NCI-H510A treated with DMSO at 0.1 percent for 48 hours (cell line): Measurements from ENCODE around the gene TSHZ2.
A peak's percentile ranks its signal among the peaks of the same experiment; 100 is the strongest.

Experiments used
- DNase-seq: peaks from one replicate; lab custom pipeline; 2025; lab: John Stamatoyannopoulos, UW

TSHZ2 gene

DNA sequence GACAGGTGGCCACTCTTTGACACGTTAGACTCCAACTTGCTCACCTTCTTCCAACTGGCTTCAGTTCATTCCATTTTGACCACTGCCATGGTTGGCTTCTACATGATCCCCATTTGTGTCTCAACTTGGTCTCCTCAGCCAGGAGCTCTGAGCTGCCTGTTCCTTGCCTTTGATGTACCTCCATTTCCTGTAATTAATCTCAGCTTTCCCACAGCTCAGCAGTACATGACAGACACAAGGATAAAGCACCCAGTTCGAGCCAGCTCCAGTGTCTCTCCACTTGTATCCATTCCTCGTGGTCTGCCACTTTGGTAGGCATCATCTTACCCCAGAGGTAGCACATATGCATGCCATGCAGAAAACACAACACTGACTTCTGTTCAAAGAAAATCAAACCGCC, 161.0 kb downstream of the TSHZ2 start:
- DNase-seq = peak; percentile 33

DNA sequence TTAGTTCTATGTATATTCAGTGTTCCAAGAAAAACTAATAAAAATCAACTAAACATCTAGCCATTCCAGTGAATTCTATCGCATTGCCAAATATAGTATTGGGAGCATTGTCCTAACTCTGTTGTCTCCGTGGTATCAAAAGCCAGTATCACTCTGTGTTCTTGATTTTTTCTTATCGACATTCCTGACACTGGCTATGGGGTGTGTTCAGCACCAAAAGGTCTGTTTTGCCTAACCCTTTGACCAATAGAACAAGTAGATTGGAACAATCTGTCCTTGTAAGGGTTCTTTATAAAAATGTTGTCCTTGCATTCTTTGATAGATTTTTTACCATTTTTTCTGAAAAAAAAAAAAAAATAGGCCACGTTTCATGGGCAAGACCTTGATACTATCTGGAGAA, 161.5 kb downstream of the TSHZ2 start:
- no peak for DNase-seq

DNA sequence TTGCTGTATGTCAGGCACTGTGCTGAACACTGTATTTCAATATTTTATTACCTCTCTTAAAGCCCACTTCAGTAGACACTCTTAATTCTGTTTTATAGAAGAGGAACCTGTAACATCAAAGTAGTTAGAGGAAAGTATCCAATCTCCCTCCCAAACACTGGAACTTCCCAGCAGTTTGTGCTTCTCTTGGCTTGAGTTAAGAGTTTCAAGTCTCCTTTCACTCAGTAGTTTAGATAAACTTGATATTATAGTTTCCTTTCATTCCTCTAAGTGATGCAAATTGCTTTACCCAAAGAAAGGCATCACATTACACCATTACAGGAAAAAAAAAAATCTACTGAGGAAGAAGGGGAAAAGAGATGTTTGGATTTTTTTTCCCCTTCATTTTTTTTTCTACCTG, 164.3 kb downstream of the TSHZ2 start:
- no peak for DNase-seq

DNA sequence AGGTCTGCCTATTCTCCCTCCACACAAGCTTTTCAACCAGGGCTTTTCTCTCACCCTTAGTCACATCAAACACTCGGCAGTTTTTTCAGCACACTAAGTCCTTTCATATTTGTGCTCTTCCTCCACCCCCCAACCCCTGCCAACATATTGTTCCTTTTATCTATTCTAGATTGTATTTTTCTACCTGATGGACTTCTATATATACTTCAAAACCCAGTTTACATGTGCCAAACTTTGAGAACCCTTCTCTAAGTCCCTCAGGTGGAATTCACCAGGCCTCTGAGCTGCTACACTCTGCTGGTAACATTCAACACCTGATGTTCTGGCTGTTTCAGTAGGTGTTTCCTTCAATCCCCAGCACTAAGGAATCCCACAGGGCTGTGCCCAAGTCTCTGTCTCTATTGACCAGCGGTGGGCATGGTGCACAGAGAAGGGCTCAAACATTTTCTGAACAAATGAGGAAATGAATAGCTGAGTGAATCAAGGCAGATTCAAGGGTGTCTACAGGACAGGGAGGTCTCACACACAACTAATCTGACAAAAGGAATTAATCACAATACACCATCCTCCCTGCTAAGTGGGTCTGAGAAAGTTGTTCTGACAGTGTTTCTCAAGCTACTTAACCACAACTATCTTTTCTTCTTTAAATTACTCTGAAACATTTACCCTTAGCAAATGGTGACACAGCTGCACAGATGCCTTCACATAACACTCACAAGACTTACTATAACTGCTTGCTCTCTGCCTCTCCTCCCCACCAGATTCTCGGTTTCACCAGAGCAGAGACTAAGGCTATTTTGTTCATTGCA, 166.5 kb downstream of the TSHZ2 start:
- no peak for DNase-seq

DNA sequence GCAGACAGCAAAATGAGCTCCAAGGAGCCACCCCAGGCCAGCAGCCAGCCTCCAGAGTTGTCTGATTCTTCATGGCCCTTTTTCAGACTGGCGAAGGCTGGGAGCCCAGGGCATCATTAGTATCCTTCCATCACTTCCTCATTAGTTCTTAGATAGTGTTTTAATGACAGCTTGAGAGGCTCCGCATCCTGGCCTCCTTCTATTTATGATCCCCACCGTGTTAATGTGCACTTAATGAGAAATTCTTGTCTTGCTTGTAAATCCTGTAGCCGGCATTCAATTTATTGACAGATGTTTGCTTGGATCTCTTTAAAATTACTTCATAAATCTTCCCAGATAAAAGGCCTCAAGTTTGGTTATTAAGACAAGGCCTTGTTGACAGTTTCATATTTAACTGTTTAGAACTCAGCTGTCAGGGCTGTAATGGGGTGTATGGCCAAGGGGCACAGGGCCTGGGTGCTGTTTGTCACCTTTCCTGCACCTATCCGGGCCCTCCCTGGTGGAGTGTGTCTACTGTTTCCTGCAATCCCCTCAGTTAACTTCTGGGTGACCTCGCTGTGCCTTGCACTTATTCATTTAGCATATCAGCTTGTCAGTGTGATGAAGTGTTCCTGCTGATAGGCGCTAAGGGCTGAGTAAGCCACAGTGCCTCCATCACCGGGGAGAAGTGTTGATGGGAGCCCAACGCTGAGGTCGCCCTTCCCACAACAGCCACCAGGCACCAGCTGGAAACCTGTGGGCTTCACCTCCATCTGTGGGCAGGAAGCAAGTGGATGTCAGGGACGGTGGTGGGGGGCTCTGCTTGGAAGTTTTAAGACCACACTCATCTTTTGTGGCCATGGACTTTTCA, 169.3 kb downstream of the TSHZ2 start:
- no peak for DNase-seq

DNA sequence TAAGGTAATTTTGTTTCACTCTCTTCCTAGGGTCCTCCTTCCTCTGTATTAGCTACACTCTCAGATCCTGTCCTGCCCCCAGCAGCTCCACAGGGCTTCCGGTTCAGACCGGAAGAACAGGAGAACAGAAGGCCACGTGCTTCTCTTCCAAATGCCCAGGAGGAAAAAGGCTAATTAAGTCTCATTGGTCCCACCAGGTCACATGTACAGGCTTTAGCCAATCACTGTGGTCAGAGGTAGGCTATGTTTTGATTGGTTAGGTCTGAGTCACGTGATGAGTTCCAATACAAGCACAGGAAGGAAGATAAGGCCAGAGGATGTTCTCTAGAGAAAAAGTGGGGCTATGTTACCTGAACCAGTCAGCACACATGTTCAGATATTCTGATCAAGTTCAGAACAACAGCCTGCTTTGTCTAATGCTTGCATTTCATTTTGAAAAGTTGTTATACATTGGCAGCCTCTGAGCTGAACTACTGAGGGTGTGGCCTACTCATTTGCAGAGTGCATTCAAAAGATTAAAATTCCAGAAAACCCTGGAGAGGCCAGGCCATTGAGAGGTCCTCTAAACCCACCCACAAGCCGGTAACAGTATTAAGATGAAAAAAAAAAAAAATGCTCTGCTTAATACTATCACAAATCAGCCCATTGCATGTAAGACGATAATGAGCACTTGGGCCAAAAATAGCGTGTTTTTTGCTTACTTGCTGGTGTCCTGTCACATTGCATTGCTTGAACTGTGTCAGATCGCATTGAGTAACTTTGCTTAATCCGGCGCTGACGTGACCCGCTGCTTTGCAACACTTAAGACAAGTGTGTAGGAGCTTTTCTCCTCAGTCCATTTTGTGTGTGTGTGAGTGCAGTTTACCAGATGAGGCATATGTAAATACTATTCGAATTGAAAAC, 170.3 kb downstream of the TSHZ2 start:
- no peak for DNase-seq

DNA sequence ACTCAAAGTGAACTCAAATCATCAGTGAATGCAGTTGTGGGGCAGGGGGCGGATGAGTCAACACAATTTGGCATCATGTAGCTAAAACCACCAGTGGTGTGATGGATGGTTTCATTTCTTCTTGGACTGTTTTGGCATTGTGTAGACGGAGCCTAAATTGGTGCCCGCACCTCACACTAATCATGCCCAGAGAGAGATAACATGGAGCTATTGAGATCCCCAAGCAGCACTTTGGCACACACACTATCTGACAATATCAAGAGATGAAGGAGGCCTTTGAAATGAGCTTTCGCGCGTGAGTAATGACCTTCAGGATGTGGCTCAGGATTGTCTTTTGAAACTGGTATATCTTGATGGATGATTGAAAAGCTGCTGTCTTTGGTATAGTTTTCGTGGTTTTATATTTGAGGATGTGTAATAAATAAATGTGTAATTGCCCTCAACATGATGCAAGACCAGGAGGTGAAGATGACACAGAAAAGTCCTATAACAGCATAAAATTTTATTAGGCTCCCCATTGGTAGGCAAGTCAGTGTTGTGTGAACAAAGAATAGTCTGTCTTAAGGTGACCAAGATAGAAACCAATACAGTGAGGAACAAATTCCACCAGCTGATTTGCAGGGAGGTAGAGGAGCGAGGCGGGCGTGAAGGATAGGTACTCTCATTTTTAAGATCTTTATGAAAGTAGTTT, 174.2 kb downstream of the TSHZ2 start:
- DNase-seq = no peak

DNA sequence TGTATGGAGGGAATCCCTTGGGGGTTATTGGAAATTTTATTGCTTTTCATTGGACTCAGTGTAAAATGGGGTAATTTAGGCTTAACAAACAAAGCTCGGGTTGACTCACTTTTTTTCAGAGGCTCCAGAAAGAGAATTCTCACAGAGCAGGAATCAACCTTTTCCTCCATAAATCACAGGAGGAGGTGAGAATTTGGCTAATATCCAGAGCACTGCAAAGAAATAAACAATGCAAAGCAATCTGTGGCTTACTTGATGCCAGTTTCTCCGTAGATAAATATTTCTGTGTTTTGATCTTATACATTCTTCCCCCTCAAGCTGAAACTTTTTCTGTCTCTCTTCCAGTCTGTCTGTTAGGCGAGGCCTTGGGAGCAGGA, 176.6 kb downstream of the TSHZ2 start:
- no peak for DNase-seq

DNA sequence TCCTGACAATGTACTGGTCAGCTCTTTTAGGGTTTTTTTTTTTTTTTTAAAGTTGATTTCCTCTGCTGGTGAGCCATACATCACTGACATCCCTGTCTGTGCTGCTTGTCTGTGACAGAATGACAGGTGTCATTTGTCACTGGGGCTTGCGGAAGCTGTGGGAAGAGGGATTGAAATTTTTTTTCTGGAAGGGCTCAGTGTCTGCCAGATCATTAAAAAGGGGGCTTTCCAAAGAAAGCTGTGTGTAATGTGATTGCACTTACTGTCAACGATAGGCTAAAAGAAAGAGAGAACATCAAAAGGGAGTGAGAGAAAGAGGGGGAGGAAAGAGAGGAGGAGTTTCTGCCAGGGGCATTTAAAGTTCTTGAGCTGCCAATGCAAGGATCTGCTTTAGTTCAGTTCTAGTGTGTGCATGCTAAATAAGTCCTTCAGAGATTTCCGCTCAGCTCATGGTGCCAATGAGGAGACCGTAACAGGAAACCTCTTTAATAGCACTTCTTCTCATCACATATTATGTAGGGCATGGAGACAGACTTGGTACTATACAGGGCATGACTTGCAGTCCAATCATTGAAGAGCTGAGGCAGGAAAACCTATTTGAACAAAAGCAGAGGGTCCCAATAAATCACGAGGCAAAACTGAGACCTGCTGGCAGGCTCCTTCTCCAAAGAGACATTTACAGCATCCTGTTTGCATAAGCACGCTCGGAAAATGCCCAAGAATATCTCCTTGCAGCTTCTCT, 177.2 kb downstream of the TSHZ2 start:
- peak; percentile 68 for DNase-seq

DNA sequence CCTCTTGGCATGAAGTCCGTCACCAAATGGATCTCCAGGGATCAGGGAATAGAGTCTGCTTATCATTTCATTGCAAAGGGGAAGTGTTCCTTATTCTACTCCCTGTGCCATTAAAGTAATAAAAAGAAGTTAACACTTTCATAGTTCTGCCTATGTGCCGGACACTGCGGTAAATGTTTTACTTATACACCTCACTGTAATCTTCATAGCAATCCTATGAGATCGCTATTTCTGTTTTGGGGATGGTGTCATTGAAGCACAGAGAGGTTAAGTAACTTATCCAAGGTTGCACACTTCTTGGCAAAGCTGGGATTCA, 177.7 kb downstream of the TSHZ2 start:
- DNase-seq = no peak

DNA sequence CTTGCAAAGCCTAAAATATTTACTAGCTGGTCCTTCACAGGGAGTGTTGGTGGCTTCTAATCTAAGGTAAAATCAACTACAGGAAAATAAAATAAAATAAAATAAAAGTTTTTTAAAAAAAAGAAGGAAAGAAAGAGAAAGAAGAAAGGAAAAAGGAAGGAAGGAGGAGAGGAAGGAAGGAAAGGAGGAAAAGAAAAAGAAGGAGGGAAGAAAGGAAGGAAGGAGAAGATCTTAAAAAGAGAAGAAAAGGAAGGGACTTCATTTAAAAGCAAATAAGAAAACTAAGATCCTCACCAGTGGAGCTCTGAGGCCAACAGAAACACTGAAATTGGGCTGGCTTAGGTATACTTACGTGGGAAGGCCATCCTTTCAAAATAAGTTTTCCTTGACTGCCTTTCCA, 178.4 kb downstream of the TSHZ2 start:
- no peak for DNase-seq

DNA sequence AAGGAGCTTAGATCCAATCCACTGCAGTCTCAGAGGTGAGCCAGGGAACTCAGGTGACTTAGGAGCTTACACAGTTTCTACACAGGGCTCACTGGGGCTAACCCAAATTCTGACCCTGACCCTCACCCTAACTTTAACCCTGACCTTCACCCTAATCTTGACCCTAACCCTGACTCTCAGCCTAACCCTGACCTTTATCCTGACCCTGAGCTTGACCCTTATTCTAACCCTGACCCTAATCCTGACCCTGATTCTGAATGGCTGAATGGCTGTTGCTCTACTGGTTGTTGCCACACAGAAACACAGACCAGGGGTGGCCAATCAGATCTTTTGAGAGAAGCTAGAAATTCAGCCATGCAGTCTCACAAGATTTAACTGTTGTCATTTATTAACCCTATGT, 180.1 kb downstream of the TSHZ2 start:
- DNase-seq = no peak

DNA sequence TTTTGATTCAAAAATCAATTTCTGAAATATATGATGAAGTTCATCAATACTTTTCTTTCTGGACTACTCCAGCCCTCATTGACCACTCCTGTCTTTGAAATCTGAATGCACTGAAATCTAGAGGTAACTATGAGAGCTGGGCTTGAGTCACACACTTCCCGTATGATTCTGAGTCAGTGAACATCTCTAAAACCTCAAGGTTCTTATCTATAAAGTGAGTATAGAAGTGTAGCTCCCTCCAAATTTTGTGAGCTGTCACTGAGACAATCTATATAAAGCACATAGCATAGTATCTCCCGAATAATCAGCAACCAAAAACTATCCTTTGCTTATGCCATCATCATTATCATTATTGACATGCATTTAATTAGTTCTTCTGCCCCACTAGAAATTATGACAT, 182.4 kb downstream of the TSHZ2 start:
- DNase-seq = no peak

DNA sequence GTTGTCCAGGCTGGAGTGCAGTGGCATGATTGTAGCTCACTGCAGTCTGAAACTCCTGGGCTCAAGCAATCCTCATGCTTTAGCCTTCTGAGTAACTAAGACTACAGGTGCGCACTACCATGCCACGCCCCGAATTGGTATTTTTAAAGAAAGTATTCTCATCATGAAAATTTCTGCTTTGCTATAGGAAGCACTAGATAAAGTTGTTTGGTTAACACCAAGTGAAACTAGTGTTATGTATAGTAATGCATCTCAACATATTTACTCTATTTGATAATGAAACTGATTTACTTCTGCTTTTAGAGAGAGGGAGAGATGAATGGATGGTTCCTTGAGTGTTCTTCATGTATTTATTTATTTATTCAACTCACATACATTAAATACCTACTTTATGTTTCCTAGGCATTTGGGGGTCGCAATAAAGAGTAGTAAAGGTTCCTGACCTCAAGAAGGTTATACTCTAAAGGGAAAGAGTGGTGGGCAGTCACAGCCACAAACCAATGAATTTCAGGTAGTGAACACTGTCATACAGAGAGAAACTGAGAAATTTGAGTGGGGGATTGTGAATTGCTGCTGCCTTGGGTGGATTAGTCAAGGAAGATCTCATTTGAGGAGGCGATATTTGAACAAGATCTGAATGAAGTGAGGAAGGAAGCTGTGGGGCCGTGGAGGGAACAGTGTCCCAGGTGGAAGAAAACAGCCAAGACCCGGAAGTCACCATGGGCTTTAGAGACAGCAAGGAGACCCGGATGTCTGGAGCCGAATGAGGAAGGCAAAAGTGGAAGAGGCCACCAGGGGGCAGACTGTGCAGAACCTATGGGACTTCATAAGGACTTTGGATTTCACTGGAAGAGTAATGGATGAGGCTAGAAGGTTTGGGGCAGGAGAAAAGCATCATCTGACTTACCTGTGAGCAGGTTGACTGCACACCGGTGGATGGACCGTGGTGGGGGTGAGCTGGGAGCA, 185.6 kb downstream of the TSHZ2 start:
- peak; percentile 23 for DNase-seq

DNA sequence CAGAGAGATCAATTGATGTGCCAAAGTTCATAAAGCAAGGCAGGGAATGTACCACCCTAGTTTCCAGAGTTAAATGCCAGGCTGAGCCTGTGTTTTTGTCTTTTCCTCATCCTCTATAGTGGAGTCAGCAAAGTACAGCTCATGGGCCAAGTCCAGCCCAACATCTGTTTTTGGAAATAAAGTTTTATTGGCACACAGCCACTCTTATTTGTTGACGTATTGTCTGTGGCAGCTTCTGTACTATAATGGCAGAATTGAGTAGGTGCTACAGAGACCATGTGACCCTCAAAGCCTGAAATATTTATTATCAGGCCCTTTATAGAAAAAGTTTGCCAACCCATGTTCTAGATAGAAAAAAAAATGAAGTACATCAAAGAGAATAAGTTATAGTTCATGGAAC, 187.0 kb downstream of the TSHZ2 start:
- DNase-seq = no peak

DNA sequence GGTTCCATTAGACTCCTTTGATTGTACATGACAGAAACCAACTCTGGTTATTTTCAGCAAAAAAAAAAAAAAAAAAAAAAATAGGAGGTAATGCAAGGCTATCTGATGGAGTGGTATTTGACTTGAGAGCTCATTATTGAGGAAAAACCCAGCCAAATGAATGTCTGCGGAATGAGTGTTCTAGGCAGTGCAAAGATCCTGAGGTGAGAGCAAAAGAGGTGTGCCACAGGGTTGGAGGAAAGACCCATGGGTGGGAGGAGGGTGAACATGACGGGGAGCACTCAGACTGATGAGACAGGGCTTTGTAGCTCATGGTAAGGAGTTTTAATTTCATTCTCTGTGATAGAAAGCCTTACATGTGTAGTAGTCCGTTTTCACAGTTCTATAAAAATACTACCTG, 188.9 kb downstream of the TSHZ2 start:
- DNase-seq = no peak

DNA sequence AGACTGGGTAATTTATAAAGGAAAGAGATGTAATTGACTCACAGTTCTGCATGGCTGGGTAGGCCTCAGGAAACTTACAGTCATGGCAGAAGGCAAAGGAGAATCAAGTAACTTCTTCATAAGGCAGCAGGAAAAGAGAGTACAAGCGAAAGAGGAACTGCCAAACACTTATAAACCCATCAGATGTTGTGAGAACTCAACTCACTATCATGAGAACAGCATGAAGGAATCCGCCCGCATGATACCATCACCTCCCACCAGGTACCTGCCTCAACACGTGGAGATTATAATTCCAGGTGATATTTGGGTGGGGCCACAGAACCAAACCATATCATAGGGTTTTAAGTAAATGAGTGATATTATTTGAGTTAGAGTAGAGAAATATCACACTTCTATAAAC, 189.3 kb downstream of the TSHZ2 start:
- no peak for DNase-seq

DNA sequence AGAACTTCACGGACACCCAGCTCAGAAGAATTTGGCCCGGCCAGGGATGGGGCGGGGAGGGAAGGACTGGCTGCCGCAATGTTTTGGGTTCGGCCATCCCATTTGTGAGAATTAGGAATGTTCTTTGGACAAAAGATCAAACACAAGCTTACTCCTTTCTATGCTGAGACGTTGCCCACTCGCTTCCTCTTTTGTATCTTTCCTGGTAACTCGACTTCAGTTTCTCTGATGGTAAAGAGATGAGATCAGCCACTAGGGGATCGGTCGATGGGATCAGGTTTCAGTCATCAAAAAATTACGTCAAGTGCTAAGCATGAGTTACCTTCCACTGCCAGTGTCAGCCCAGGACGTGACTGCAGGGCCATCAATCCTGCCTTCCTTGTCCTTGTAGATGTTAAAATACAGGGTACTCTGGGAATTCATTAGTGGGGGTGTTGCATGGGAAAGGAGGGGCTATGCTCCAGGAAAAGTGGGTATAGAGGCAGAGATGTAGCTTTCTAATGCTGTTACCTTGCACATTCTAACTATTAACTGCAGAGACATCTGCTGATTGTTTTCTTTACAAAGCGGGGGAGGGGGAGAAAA, 190.2 kb downstream of the TSHZ2 start:
- DNase-seq = peak; percentile 87

DNA sequence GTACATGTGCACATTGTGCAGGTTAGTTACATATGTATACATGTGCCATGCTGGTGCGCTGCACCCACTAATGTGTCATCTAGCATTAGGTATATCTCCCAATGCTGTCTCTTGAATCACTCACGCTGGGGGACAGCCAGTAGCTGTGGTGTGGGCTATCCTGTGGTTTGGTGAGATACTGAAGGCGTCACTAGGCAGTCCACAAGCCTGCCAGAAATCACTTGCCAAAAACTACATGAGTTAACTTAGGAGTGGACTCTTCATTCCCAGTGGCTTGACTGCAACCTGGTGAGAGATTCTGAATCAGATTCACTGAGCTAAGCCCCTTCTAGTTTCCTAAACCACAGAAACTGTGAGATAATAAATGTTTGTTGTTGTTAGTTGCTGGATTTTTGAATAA, 191.3 kb downstream of the TSHZ2 start:
- DNase-seq = no peak

DNA sequence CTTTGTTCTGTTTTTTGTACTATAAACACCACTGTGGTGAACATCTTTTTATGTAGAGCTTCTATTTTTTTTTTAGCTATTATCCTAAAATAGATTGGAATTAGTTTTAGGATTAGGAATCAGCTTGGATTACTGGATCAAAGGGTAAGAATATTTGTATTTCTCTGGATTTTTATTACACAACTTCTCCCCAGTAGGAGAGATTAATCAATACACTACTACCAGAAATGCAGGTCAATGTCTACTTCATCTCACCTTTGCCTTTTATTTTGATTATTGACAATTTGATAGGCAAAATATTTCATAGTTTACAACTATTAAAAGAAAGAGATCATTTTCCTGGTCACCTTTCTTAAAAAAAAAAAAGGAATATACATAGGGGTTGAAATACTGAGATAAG, 191.9 kb downstream of the TSHZ2 start:
- no peak for DNase-seq
